GM12878 (cell line): Measurements from ENCODE around the gene TIMM9. TPM values are rescaled to one million over a fixed set of nuclear protein-coding genes. Genes with fewer than 3 reads are reported as not detected.
A peak's percentile ranks its signal among the peaks of the same experiment; 100 is the strongest.

Experiments
- ATAC-seq: fragments of 200-7000 bp; cut with Tn5 transposase; 3 replicates; pipeline ENCODE4 v1.9.1; 2020; ENCODE audit warnings: mild to moderate bottlenecking, moderate library complexity
- BruUV-seq: library from RNA; stranded (reverse); fragments of 400-500 nt; replicated peaks from 2 replicates; lab custom pipeline; 2021; lab: Mats Ljungman, UMichigan
- CTCF ChIA-PET: fragments of 300-600 bp; sonication (Branson Sonifier 250); formaldehyde crosslinking; extraction: SDS; loops from one replicate; lab custom pipeline; 2021; ENCODE audit warnings: inconsistent platforms; lab: Yijun Ruan, JAX
- POLR2A ChIA-PET: fragments of 350-600 bp; formaldehyde crosslinking; extraction: SDS; loops from one replicate; lab custom pipeline; 2021; ENCODE audit warnings: inconsistent platforms; lab: Charles Lee
- RAD21 ChIA-PET: fragments of 300-600 bp; sonication (Branson Sonifier 250); formaldehyde crosslinking; loops from one replicate; lab custom pipeline; 2023; ENCODE audit warnings: antibody characterized with exemption; ENCODE audit not compliant: unreplicated experiment; lab: Charles Lee
- SMC1A ChIA-PET: fragments of 300-600 bp; sonication (Branson Sonifier 250); formaldehyde crosslinking; loops from one replicate; lab custom pipeline; 2023; ENCODE audit not compliant: unreplicated experiment, uncharacterized antibody; lab: Charles Lee
- DNase-seq: peaks from one replicate; pipeline ENCODE4 v3.0.0-alpha.2; 2011; ENCODE audit warnings: low read depth, low spot score
- FAIRE-seq: peaks from 3 replicates; lab custom pipeline; 2011; peaks lifted over from hg19 to GRCh38; lab: Jason Lieb, UNC
- H2AFZ ChIP-seq: 2 replicates; pipeline ENCODE4 v1.6.0; 2011; ENCODE audit warnings: low read depth, low read length, control low read depth; ENCODE audit not compliant: control insufficient read depth
- H3K27ac ChIP-seq: 2 replicates; pipeline ENCODE4 v1.5.1; 2011; ENCODE audit warnings: control low read depth; ENCODE audit not compliant: control insufficient read depth, insufficient read depth
- H3K27me3 ChIP-seq, 2 experiments: replicated peaks in 1 of 2; 2 replicates each; pipeline versions ENCODE4 v1.6.0 to v1.6.1; 2011; ENCODE audit warnings: low read length in 1 of 2; ENCODE audit not compliant: control insufficient read depth in 2 of 2, insufficient read depth in 2 of 2
- H3K36me3 ChIP-seq, 2 experiments: 2 replicates each; pipeline ENCODE4 v1.5.1; 2011; ENCODE audit warnings: low read length in 1 of 2; ENCODE audit not compliant: control insufficient read depth in 2 of 2, insufficient read depth in 2 of 2
- H3K4me1 ChIP-seq: 2 replicates; pipeline ENCODE4 v1.6.1; 2011; ENCODE audit warnings: mild to moderate bottlenecking, low read length, moderate library complexity, mixed read lengths; ENCODE audit not compliant: control insufficient read depth, insufficient read depth
- H3K4me2 ChIP-seq: 2 replicates; pipeline ENCODE4 v1.6.0; 2011; ENCODE audit warnings: control low read depth; ENCODE audit not compliant: control insufficient read depth, insufficient read depth
- H3K4me3 ChIP-seq: fragments of 200-600 bp; sonication (generic); 2 replicates; pipeline ENCODE4 v1.5.1; 2016
- H3K79me2 ChIP-seq: 2 replicates; pipeline ENCODE4 v1.6.0; 2011; ENCODE audit warnings: low read length; ENCODE audit not compliant: control insufficient read depth, insufficient read depth
- H3K9ac ChIP-seq: 2 replicates; pipeline ENCODE4 v1.8.0; 2011; ENCODE audit warnings: low read length, control low read depth, mixed read lengths; ENCODE audit not compliant: control insufficient read depth, insufficient read depth
- H3K9me3 ChIP-seq: replicated peaks from 3 replicates; pipeline ENCODE4 v1.5.1; 2011; ENCODE audit warnings: mild to moderate bottlenecking, low read length; ENCODE audit not compliant: control insufficient read depth, insufficient read depth
- H4K20me1 ChIP-seq: 2 replicates; pipeline ENCODE4 v1.6.0; 2011; ENCODE audit not compliant: control insufficient read depth, insufficient read depth
- SP1 ChIP-seq: IDR thresholded peaks from one replicate; pipeline ENCODE4 v1.6.1; 2011; ENCODE audit warnings: low read depth, low read length
- WGBS: methylation state at CpG from one replicate; pipeline ENCODE4 v1.1.6; 2016; ENCODE audit warnings: low lambda C conversion rate; ENCODE audit not compliant: insufficient replicate concordance, insufficient coverage; ENCODE audit errors: missing lambda C conversion rate; 5-methylcytosine and 5-hydroxymethylcytosine counted together
- in situ Hi-C: fragments of 300-500 bp; cut with MboI; formaldehyde crosslinking; loops from 9 replicates; pipeline ENCODE4 v1.14.3; 2018; ENCODE audit warnings: mixed read lengths
- intact Hi-C: fragments of 100-400 bp; cut with micrococcal nuclease; formaldehyde crosslinking; loops from one replicate; pipeline ENCODE4 v1.14.2; 2022; ENCODE audit not compliant: unreplicated experiment
- polyA plus RNA-seq, 11 experiments: library from polyadenylated mRNA; depleted of rRNA in 4 of 11; unstranded in 6 of 11; stranded (reverse) in 5 of 11; fragments of >200 nt; fragmentation: Nextera tagmentation in 4 of 11; fragmentation: Illumina TruSeq in 1 of 11; extraction: Ambion mirVana in 4 of 11; extraction: Trizol in 1 of 11; gene quantifications; 1 replicate in 1 of 11; 2 replicates in 10 of 11; pipeline versions ENCODE4 v1.2.1 to v1.2.3, GENCODE V29; 2011 to 2016; ENCODE audit warnings: inconsistent platforms in 2 of 11, missing spikeins in 2 of 11, low read depth in 1 of 11
- total RNA-seq, 4 experiments: library from RNA; depleted of rRNA in 3 of 4; stranded (reverse); fragments of >200 nt in 3 of 4; fragmentation: Illumina TruSeq in 1 of 4; extraction: Trizol in 1 of 4; gene quantifications; 2 replicates each; pipeline versions ENCODE4 v1.2.1 to v1.2.3, GENCODE V29; 2013 to 2021
- TF ChIP-seq, protein P1 (sequence below): IDR thresholded peaks from 2 replicates; pipeline ENCODE4 v1.6.1; 2011; ENCODE audit warnings: borderline replicate concordance, low read depth, mild to moderate bottlenecking, moderate library complexity, low read length; ENCODE audit not compliant: insufficient read depth, poor library complexity, severe bottlenecking
- TF ChIP-seq, protein P2 (sequence below): fragments of 450-650 bp; formaldehyde crosslinking; IDR thresholded peaks from 2 replicates; pipeline ENCODE4 v1.4.0; 2022; ENCODE audit warnings: mild to moderate bottlenecking, moderate library complexity

TIMM9 gene
- total and polyA plus RNA-seq, 10 of the 15 experiments (the other 5 are each of a cell fraction or from before 2014, with no cell fraction given) = 36.6 to 116 (median 62.0) TPM

DNA sequence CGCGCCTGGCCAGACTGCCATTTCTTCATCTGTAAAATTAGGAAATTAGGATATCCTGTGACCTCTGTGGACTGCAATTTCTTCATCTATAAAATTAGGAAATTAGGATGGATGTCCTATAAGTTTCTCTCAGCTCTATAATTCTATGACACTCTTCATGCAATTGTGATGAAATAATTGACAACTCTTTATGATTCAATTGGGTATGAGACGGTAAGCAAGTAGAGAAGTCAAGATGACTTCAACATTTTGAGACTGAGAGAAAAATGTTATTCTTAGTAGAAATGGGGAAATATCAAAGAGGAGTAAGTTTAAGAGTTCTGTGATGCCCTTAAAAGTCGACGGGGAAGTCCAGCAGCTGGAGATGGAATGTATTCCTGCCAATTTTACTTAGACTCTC, 12.1 kb upstream of the TIMM9 start:
- no peak for TF ChIP-seq SP1
- TF ChIP-seq, all 136 proteins: peak for 0
- in situ Hi-C loops = no loop called here

DNA sequence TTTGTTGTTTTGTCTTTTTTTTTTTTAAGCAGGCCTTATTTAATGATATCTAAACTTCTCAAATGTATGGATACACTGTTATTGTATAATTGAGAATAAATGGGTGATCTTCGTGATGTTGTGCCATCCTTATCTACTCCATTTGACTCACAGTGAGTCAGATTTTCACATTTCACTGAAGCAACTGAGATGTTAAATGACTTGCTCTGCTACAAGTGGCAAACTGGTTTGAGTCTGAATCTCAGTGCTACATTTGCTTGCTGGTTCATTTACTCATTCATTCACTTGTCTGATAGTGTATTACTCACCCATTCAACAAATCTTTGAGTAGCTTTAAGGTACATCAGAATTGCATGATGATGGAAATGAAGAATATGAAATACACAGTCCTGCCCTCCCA, 2.8 kb upstream of the TIMM9 start:
- Histone ChIP-seq H3K4me3 (peak overlapping the region; percentile 97; the same call in 1 of the 2 replicates), H2AFZ (no peak overlapping the region), H3K36me3 (0 out of 4 replicates have a peak, but pooled peaks cover 0 to 5% of the 10 kb centered on the region in 2 experiments), H3K27me3 (no peaks in the 10 kb centered on the region), H3K9me3 (no peaks in the 10 kb centered on the region), H3K27ac (no peak overlapping the region), H3K4me1 (no peaks in the 10 kb centered on the region), H3K9ac (no peak overlapping the region), H3K79me2 (peaks cover 42% of the 10 kb centered on the region), H4K20me1 (no peaks in the 10 kb centered on the region), H3K4me2 (peak overlapping the region; percentile 68; the same call in 1 of the 2 replicates)
- BruUV-seq = no TSS peak
- TF ChIP-seq, protein P1, sequence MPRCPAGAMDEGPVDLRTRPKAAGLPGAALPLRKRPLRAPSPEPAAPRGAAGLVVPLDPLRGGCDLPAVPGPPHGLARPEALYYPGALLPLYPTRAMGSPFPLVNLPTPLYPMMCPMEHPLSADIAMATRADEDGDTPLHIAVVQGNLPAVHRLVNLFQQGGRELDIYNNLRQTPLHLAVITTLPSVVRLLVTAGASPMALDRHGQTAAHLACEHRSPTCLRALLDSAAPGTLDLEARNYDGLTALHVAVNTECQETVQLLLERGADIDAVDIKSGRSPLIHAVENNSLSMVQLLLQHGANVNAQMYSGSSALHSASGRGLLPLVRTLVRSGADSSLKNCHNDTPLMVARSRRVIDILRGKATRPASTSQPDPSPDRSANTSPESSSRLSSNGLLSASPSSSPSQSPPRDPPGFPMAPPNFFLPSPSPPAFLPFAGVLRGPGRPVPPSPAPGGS = peak; percentile 60
- TF ChIP-seq, protein P2, sequence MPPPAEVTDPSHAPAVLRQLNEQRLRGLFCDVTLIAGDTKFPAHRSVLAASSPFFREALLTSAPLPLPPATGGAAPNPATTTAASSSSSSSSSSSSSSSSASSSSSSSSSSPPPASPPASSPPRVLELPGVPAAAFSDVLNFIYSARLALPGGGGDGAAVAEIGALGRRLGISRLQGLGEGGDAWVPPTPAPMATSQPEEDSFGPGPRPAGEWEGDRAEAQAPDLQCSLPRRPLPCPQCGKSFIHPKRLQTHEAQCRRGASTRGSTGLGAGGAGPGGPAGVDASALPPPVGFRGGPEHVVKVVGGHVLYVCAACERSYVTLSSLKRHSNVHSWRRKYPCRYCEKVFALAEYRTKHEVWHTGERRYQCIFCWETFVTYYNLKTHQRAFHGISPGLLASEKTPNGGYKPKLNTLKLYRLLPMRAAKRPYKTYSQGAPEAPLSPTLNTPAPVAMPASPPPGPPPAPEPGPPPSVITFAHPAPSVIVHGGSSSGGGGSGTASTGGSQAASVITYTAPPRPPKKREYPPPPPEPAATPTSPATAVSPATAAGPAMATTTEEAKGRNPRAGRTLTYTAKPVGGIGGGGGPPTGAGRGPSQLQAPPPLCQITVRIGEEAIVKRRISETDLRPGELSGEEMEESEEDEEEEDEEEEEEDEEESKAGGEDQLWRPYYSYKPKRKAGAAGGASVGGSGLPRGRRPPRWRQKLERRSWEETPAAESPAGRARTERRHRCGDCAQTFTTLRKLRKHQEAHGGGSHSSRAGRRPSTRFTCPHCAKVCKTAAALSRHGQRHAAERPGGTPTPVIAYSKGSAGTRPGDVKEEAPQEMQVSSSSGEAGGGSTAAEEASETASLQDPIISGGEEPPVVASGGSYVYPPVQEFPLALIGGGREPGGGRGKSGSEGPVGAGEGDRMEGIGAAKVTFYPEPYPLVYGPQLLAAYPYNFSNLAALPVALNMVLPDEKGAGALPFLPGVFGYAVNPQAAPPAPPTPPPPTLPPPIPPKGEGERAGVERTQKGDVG (CRISPR knock-in tag) = no peak
- SMC1A ChIA-PET = interaction anchor here (0.6 to 1.0 kb wide), 3 partner anchors 33 to 1884 kb away, joined by 3 read pairs; no protein-coding TSS in a partner anchor
- 6% methylated on average over 1 of the region's 1 CpG for WGBS
- FAIRE-seq (no peak), DNase-seq (no peak), ATAC-seq (no peak)
- POLR2A ChIA-PET = interaction anchor here (0.6 kb wide), 1 partner anchor 9 kb away, joined by 3 read pairs; no protein-coding TSS in a partner anchor
- intact Hi-C loops = no loop called here
- RAD21 ChIA-PET = interaction anchor here (0.9 kb wide), 1 partner anchor 132 kb away, joined by 4 read pairs; the partner anchor contains the start of gene ARID4A
- in situ Hi-C loops = no loop called here
- CTCF ChIA-PET = interaction anchor here (0.6 to 0.7 kb wide), 2 partner anchors 172 to 881 kb away, joined by 3 to 6 read pairs; no protein-coding TSS in a partner anchor

More for the DNA sequence above, 12.1 kb upstream of the TIMM9 start:
- ATAC-seq (no peak), FAIRE-seq (no peak), DNase-seq (no peak)
- 79% methylated on average over 5 of the region's 5 CpGs for WGBS
- H3K27ac ChIP-seq = no peak overlapping the region
- BruUV-seq = no TSS peak
- H2AFZ ChIP-seq = no peak overlapping the region
- ChIA-PET RAD21 (no interaction called here), SMC1A (no interaction called here), CTCF (no interaction called here), POLR2A (no interaction called here)
- H3K36me3 ChIP-seq = peaks cover 0 to 6% of the 10 kb centered on the region in 2 experiments
- no peak overlapping the region for H3K4me3 ChIP-seq
- no peaks in the 10 kb centered on the region for H3K79me2 ChIP-seq
- no peak overlapping the region for H3K9ac ChIP-seq
- H3K27me3 ChIP-seq = no peaks in the 10 kb centered on the region
- no peak overlapping the region for H3K4me2 ChIP-seq
- intact Hi-C loops = no loop called here
- no peaks in the 10 kb centered on the region for H4K20me1 ChIP-seq
- no peaks in the 10 kb centered on the region for H3K9me3 ChIP-seq
- no peaks in the 10 kb centered on the region for H3K4me1 ChIP-seq
